PC-9 (cell line): ENCODE data around the gene CADM2. TPM values are rescaled to one million over a fixed set of nuclear protein-coding genes. Genes with fewer than 3 reads are reported as not detected.

Source experiments
- BruUV-seq: library from RNA; stranded (reverse); fragments of 400-500 nt; replicated peaks from 2 replicates; lab custom pipeline; 2021; lab: Mats Ljungman, UMichigan
- CTCF ChIA-PET: fragments of 300-600 bp; sonication (Branson Sonifier 250); formaldehyde crosslinking; loops from one replicate; lab custom pipeline; 2022; ENCODE audit warnings: antibody characterized with exemption; lab: Charles Lee
- POLR2A ChIA-PET: fragments of 300-600 bp; sonication (Branson Sonifier 250); formaldehyde crosslinking; loops from one replicate; lab custom pipeline; 2022; ENCODE audit warnings: antibody characterized with exemption; ENCODE audit not compliant: unreplicated experiment; lab: Charles Lee
- DNase-seq, 2 experiments: peaks; one replicate each; pipeline versions ENCODE4 v3.0.0 to v3.0.0-alpha.2; 2015 to 2022; ENCODE audit warnings: mixed read lengths in 1 of 2
- H2AFZ ChIP-seq: fragments of 200-600 bp; sonication (generic); 2 replicates; pipeline ENCODE4 v1.8.1; 2017; ENCODE audit warnings: antibody characterized with exemption
- H3F3A ChIP-seq: fragments of 200-600 bp; sonication (generic); 2 replicates; pipeline ENCODE4 v1.8.1; 2017; ENCODE audit warnings: antibody characterized with exemption, mild to moderate bottlenecking, low read depth; ENCODE audit not compliant: insufficient read depth
- H3K27ac ChIP-seq: fragments of 200-600 bp; sonication (generic); 2 replicates; pipeline ENCODE4 v1.6.1; 2016; ENCODE audit warnings: mixed run types
- H3K27me3 ChIP-seq: fragments of 200-600 bp; sonication (generic); 2 replicates; pipeline ENCODE4 v1.6.1; 2016; ENCODE audit warnings: low read depth, mixed run types; ENCODE audit not compliant: insufficient read depth
- H3K36me3 ChIP-seq: fragments of 200-600 bp; sonication (generic); 2 replicates; pipeline ENCODE4 v1.6.1; 2016; ENCODE audit warnings: low read depth, mixed run types
- H3K4me1 ChIP-seq: fragments of 200-600 bp; sonication (generic); replicated peaks from 2 replicates; pipeline ENCODE4 v1.6.1; 2016; ENCODE audit warnings: mixed run types; ENCODE audit not compliant: insufficient read depth
- H3K4me2 ChIP-seq: fragments of 200-600 bp; sonication (generic); 2 replicates; pipeline ENCODE4 v1.6.1; 2017; ENCODE audit warnings: mixed run types
- H3K4me3 ChIP-seq: fragments of 200-600 bp; sonication (generic); 2 replicates; pipeline ENCODE4 v1.6.1; 2016; ENCODE audit warnings: mixed run types
- H3K79me2 ChIP-seq: fragments of 200-600 bp; sonication (generic); 2 replicates; pipeline ENCODE4 v1.6.1; 2017; ENCODE audit warnings: low read depth, mixed run types
- H3K9me2 ChIP-seq: fragments of 200-600 bp; sonication (generic); 2 replicates; pipeline ENCODE4 v1.8.1; 2017; ENCODE audit warnings: mild to moderate bottlenecking; ENCODE audit not compliant: insufficient read depth
- H3K9me3 ChIP-seq: fragments of 200-600 bp; sonication (generic); 2 replicates; pipeline ENCODE4 v1.8.1; 2016; ENCODE audit warnings: low read depth; ENCODE audit not compliant: insufficient read depth
- H4K20me1 ChIP-seq: fragments of 200-600 bp; sonication (generic); 2 replicates; pipeline ENCODE4 v1.8.1; 2017; ENCODE audit not compliant: insufficient read depth
- CTCF ChIP-seq: fragments of 200-600 bp; sonication (generic); conservative IDR thresholded peaks from 2 replicates; pipeline ENCODE4 v1.6.1; 2017; ENCODE audit warnings: mixed run types, antibody characterized with exemption, mild to moderate bottlenecking, moderate library complexity
- EZH2 ChIP-seq: fragments of 200-600 bp; sonication (generic); IDR thresholded peaks from 2 replicates; pipeline ENCODE4 v1.8.0; 2017; ENCODE audit warnings: antibody characterized with exemption, low read depth
- intact Hi-C: fragments of 100-400 bp; cut with micrococcal nuclease; formaldehyde crosslinking; loops from one replicate; pipeline ENCODE4 v1.10.0; 2022; ENCODE audit not compliant: unreplicated experiment
- total RNA-seq: library from RNA; stranded (reverse); gene quantifications from 2 replicates; pipeline ENCODE4 v1.2.3, GENCODE V29; 2021

Gene CADM2
- total RNA-seq, 1 experiment from 2014 or later = 0.59 TPM

DNA sequence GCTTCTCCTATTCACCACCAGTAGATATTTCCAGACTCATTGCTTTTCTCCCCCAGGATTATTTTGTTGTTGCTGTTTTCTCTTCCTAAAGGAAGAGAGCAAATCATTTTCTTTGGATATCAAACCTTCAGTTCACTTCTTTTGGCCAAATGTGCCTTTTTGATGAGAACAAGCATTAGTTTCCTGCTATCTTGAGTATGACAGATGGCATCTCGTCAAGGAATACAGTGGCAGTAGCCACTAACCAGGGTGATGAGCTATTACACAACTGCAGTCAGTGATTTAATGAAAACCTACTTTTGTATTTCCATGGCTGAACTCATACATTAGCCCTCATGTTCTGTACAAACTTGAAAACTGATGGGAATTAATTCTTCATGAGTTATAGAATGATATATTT, 354.6 kb downstream of the CADM2 start:
- Histone ChIP-seq H3K36me3 (no peaks in the 10 kb centered on the region), H3K27me3 (no peaks in the 10 kb centered on the region), H2AFZ (no peak overlapping the region), H3K4me3 (no peak overlapping the region), H3F3A (no peaks in the 10 kb centered on the region), H3K9me3 (no peaks in the 10 kb centered on the region), H3K27ac (no peak overlapping the region), H3K4me2 (no peak overlapping the region), H3K79me2 (no peaks in the 10 kb centered on the region), H3K4me1 (peaks cover 5% of the 10 kb centered on the region; the same call in 1 of the 2 replicates), H4K20me1 (no peaks in the 10 kb centered on the region), H3K9me2 (no peaks in the 10 kb centered on the region)
- intact Hi-C loops = no loop called here
- TF ChIP-seq EZH2 (no peak), CTCF (no peak)
- ChIA-PET CTCF (no interaction called here), POLR2A (no interaction called here)
- DNase-seq = no peak
- no TSS peak for BruUV-seq

DNA sequence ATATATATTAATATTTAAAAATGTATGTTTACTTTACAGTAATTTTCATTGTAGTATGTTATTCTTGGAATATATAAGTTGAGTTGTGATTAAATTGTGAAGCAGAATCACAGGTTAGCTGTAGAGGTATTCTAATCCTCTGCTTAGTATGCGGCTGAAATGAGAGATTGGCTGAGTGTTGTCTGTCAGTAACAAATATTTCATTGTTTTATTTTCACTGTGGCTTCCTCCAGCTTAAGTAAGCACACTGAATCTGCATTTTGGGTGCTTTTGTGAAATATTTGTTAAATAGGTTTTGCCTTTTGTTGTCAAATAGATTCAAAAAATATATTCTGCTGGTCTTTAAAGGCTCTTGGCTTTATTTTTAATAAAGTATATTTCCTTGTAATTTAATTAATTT, 357.5 kb downstream of the CADM2 start:
- no peaks in the 10 kb centered on the region for H3K9me3 ChIP-seq
- H3K27ac ChIP-seq = no peak overlapping the region
- no peaks in the 10 kb centered on the region for H3F3A ChIP-seq
- no peaks in the 10 kb centered on the region for H3K27me3 ChIP-seq
- H3K9me2 ChIP-seq = no peaks in the 10 kb centered on the region
- intact Hi-C loops = no loop called here
- no peak for TF ChIP-seq EZH2
- TF ChIP-seq CTCF = no peak
- no peaks in the 10 kb centered on the region for H3K79me2 ChIP-seq
- no peaks in the 10 kb centered on the region for H4K20me1 ChIP-seq
- H3K4me2 ChIP-seq = no peak overlapping the region
- ChIA-PET POLR2A (no interaction called here), CTCF (no interaction called here)
- no peaks in the 10 kb centered on the region for H3K36me3 ChIP-seq
- no peak for DNase-seq
- peaks cover 5% of the 10 kb centered on the region; the same call in 1 of the 2 replicates for H3K4me1 ChIP-seq
- no TSS peak for BruUV-seq
- H2AFZ ChIP-seq = no peak overlapping the region
- H3K4me3 ChIP-seq = no peak overlapping the region

GRCh38 chr3:85321892-85322291, 363.1 kb downstream of the CADM2 start:
- intact Hi-C loops = no loop called here
- Histone ChIP-seq H3K4me2 (no peak overlapping the region), H3K36me3 (no peaks in the 10 kb centered on the region), H3K79me2 (no peaks in the 10 kb centered on the region), H3K9me3 (no peaks in the 10 kb centered on the region; the same call in 1 of the 2 replicates), H3K27ac (no peak overlapping the region), H3F3A (no peaks in the 10 kb centered on the region), H3K27me3 (no peaks in the 10 kb centered on the region), H3K9me2 (no peaks in the 10 kb centered on the region), H3K4me1 (no peaks in the 10 kb centered on the region), H4K20me1 (no peaks in the 10 kb centered on the region), H2AFZ (no peak overlapping the region), H3K4me3 (no peak overlapping the region)
- ChIA-PET POLR2A (no interaction called here), CTCF (no interaction called here)
- no peak for DNase-seq
- no peak for TF ChIP-seq CTCF
- TF ChIP-seq EZH2 = no peak
- BruUV-seq = no TSS peak
